HepG2 (cell line): ENCODE results near the gene DHFR.

ENCODE experiments used
- CTCF ChIP-seq: sonication (generic); formaldehyde crosslinking; IDR thresholded peaks from 2 replicates; pipeline ENCODE4 v1.5.0; 2020; ENCODE audit warnings: mild to moderate bottlenecking, missing genetic modification reagents, moderate library complexity
- HMGXB4 ChIP-seq, 2 experiments: sonication (generic) in 1 of 2; formaldehyde crosslinking in 1 of 2; IDR thresholded peaks; 2 replicates each; pipeline versions ENCODE4 v1.4.0 to v1.6.1; 2018 to 2020; ENCODE audit warnings: missing genetic modification reagents in 2 of 2, borderline replicate concordance in 1 of 2, low read depth in 1 of 2, mild to moderate bottlenecking in 1 of 2, missing biosample characterization in 1 of 2
- MAFK ChIP-seq, 2 experiments: IDR thresholded peaks in 1 of 2; conservative IDR thresholded peaks in 1 of 2; 2 replicates each; pipeline ENCODE4 v1.6.1; 2011; ENCODE audit warnings: improper control_type of control experiment in 2 of 2, low read length in 2 of 2
- NFE2 ChIP-seq: sonication (generic); formaldehyde crosslinking; IDR thresholded peaks from 2 replicates; pipeline ENCODE4 v1.4.0; 2020; ENCODE audit warnings: missing genetic modification reagents
- REST ChIP-seq, 2 experiments: IDR thresholded peaks; 2 replicates each; pipeline ENCODE4 v1.6.1; 2011 to 2012; ENCODE audit warnings: low read length in 2 of 2, borderline replicate concordance in 1 of 2, low read depth in 1 of 2, mild to moderate bottlenecking in 1 of 2, moderate library complexity in 1 of 2
- RFX3 ChIP-seq: IDR thresholded peaks from 2 replicates; pipeline ENCODE4 v1.6.1; 2016; ENCODE audit warnings: missing biosample characterization, missing genetic modification reagents
- RFXAP ChIP-seq: sonication (generic); formaldehyde crosslinking; IDR thresholded peaks from 2 replicates; pipeline ENCODE4 v1.4.0; 2020; ENCODE audit warnings: missing genetic modification reagents, borderline replicate concordance
- ZNF101 ChIP-seq: sonication (generic); formaldehyde crosslinking; IDR thresholded peaks from 2 replicates; pipeline ENCODE4 v1.4.0; 2020; ENCODE audit warnings: mild to moderate bottlenecking, low read depth, missing genetic modification reagents, borderline replicate concordance
- ZNF350 ChIP-seq: sonication (generic); formaldehyde crosslinking; IDR thresholded peaks from 2 replicates; pipeline ENCODE4 v1.4.0; 2020; ENCODE audit warnings: mild to moderate bottlenecking, low read depth, missing genetic modification reagents, borderline replicate concordance
- ZNF644 ChIP-seq: IDR thresholded peaks from 2 replicates; pipeline ENCODE4 v1.6.1; 2016; ENCODE audit warnings: low read depth
- ZNF775 ChIP-seq: sonication (generic); formaldehyde crosslinking; IDR thresholded peaks from 2 replicates; pipeline ENCODE4 v1.4.0; 2020; ENCODE audit warnings: missing genetic modification reagents, mild to moderate bottlenecking, moderate library complexity, borderline replicate concordance

- TF ChIP-seq ZNF644 (CRISPR knock-in tag), result no peak
- peak; percentile 82 for TF ChIP-seq CTCF
- TF ChIP-seq ZNF775 (CRISPR knock-in tag), result no peak
- no peak for TF ChIP-seq RFX3
- TF ChIP-seq RFXAP, result no peak
- TF ChIP-seq MAFK (conservative IDR thresholded peaks at IDR 0.05 in 1 of 2, IDR thresholded peaks at IDR 0.05 in 1 of 2; ENCODE audit: low read length in 2 of 2), result no peak
- TF ChIP-seq HMGXB4 (CRISPR knock-in tag; IDR thresholded peaks at IDR 0.05; ENCODE audit: borderline replicate concordance in 1 of 2, low read depth in 1 of 2), result no peak
- TF ChIP-seq NFE2 (CRISPR knock-in tag), result no peak
- no peak for TF ChIP-seq ZNF350 (CRISPR knock-in tag)
- no peak for TF ChIP-seq ZNF101 (CRISPR knock-in tag)
- TF ChIP-seq REST (IDR thresholded peaks at IDR 0.05; ENCODE audit: borderline replicate concordance in 1 of 2, low read depth in 1 of 2, low read length in 2 of 2), result no peak
Measured at GRCh38 chr5:80672140-80672736, 17.5 kb upstream of the DHFR start.
